Measurements from ENCODE around the gene SORCS2.

DNA sequence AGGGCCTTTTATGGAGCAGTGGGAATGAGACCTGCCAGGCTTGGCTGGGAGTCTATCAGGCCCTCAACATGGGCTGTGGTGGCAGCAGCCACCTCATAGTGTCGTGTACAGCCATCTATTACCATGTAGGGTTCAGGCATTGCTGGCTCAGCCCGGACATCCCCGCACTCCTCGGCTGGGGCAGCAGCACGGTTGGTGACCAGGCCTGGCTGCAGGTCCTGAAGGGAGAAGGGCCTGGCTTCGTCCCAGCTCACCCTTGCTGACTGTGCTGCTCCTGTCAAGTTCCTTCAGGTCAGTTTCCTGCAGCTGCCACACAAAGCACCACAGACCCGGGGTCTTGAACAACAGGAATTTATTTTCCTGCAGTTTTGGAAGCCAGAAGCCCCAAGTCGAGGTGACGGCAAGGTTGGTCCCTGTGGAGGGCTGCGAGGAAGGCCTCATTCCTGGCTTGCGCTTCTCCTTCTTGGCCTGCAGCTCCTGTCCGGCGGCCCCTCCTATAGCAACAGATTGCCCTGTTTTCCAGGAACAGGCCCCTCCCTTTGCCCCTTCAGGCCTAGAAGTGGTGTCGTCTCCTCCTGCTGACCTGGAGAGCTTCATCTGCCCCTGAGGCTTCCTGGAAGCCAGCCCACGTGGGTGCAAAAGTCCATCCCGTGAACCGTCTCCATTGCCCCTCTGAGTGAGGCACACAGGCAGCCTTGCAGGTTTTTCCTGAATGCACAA, 25.2 kb upstream of the SORCS2 start:
- TF ChIP-seq POLR2AphosphoS5 (IDR thresholded peaks at IDR 0.05; ENCODE audit: borderline replicate concordance, low read depth, low read length) = no peak
- no peak for TF ChIP-seq EZH2 (IDR thresholded peaks at IDR 0.05)
- TF ChIP-seq FOXP2 (optimal IDR thresholded peaks at IDR 0.05; ENCODE audit: control extremely low read depth, extremely low read length, insufficient read depth) = no peak

All from SK-N-MC (cell line).